ENCODE results near the gene ZFYVE21. TPM values are rescaled to one million over a fixed set of nuclear protein-coding genes. Genes with fewer than 3 reads are reported as not detected.
A peak's percentile ranks its signal among the peaks of the same experiment; 100 is the strongest.

Gene ZFYVE21
- total RNA-seq, 1 donor from 2014 or later: 68.6 TPM

GRCh38 chr14:103737432-103738045 is 21.9 kb downstream of the ZFYVE21 start:
- Mint-ChIP-seq H3K4me1 (ENCODE audit: low read depth) (peaks cover 18% of the 10 kb centered on the region), H3K27ac (ENCODE audit: unreplicated experiment) (no peak overlapping the region), H3K27me3 (ENCODE audit: low read depth) (no peaks in the 10 kb centered on the region), H3K4me3 (ENCODE audit: unreplicated experiment) (no peak overlapping the region), H3K36me3 (ENCODE audit: low read depth) (peaks cover 13% of the 10 kb centered on the region), H3K9me3 (ENCODE audit: low read depth) (no peaks in the 10 kb centered on the region)
- peak; percentile 70 for DNase-seq (ENCODE audit: low spot score)
- no peak for TF ChIP-seq CTCF (IDR thresholded peaks at IDR 0.05)

GRCh38 chr14:103738166-103738565 is 22.6 kb downstream of the ZFYVE21 start:
- no peak overlapping the region for H3K27ac Mint-ChIP-seq (ENCODE audit: unreplicated experiment)
- H3K9me3 Mint-ChIP-seq (ENCODE audit: low read depth): no peaks in the 10 kb centered on the region
- H3K27me3 Mint-ChIP-seq (ENCODE audit: low read depth): no peaks in the 10 kb centered on the region
- no peak for TF ChIP-seq CTCF (IDR thresholded peaks at IDR 0.05)
- H3K36me3 Mint-ChIP-seq (ENCODE audit: low read depth): peaks cover 9% of the 10 kb centered on the region
- H3K4me3 Mint-ChIP-seq (ENCODE audit: unreplicated experiment): no peak overlapping the region
- peaks cover 18% of the 10 kb centered on the region for H3K4me1 Mint-ChIP-seq (ENCODE audit: low read depth)
- peak; percentile 35 for DNase-seq (ENCODE audit: low spot score)

- peak; percentile 75 for DNase-seq (ENCODE audit: low spot score)
- H3K36me3 Mint-ChIP-seq (ENCODE audit: low read depth): peaks cover 6% of the 10 kb centered on the region
- H3K4me3 Mint-ChIP-seq (ENCODE audit: unreplicated experiment): no peak overlapping the region
- no peak overlapping the region for H3K27ac Mint-ChIP-seq (ENCODE audit: unreplicated experiment)
- no peaks in the 10 kb centered on the region for H3K9me3 Mint-ChIP-seq (ENCODE audit: low read depth)
- H3K4me1 Mint-ChIP-seq (ENCODE audit: low read depth): peaks cover 18% of the 10 kb centered on the region
- no peaks in the 10 kb centered on the region for H3K27me3 Mint-ChIP-seq (ENCODE audit: low read depth)
- TF ChIP-seq CTCF (IDR thresholded peaks at IDR 0.05): no peak
These were observed 23.3 kb downstream of the ZFYVE21 start for GRCh38 chr14:103738701-103739451.

GRCh38 chr14:103739466-103739792 is 23.8 kb downstream of the ZFYVE21 start:
- peak; percentile 82 for DNase-seq (ENCODE audit: low spot score)
- Mint-ChIP-seq H3K4me3 (ENCODE audit: unreplicated experiment) (no peak overlapping the region), H3K36me3 (ENCODE audit: low read depth) (peaks cover 6% of the 10 kb centered on the region), H3K4me1 (ENCODE audit: low read depth) (peaks cover 18% of the 10 kb centered on the region), H3K9me3 (ENCODE audit: low read depth) (no peaks in the 10 kb centered on the region), H3K27me3 (ENCODE audit: low read depth) (no peaks in the 10 kb centered on the region), H3K27ac (ENCODE audit: unreplicated experiment) (no peak overlapping the region)
- no peak for TF ChIP-seq CTCF (IDR thresholded peaks at IDR 0.05)

- H3K4me3 Mint-ChIP-seq (ENCODE audit: unreplicated experiment): no peak overlapping the region
- no peaks in the 10 kb centered on the region for H3K27me3 Mint-ChIP-seq (ENCODE audit: low read depth)
- DNase-seq (ENCODE audit: low spot score): peak; percentile 79
- peaks cover 18% of the 10 kb centered on the region for H3K4me1 Mint-ChIP-seq (ENCODE audit: low read depth)
- TF ChIP-seq CTCF (IDR thresholded peaks at IDR 0.05): no peak
- no peak overlapping the region for H3K27ac Mint-ChIP-seq (ENCODE audit: unreplicated experiment)
- H3K9me3 Mint-ChIP-seq (ENCODE audit: low read depth): no peaks in the 10 kb centered on the region
- H3K36me3 Mint-ChIP-seq (ENCODE audit: low read depth): peaks cover 6% of the 10 kb centered on the region
These were observed 24.3 kb downstream of the ZFYVE21 start for GRCh38 chr14:103739793-103740501.

Data from chondrocyte (in vitro differentiated cells).